Uterus (tissue), 4 donors: Measurements from ENCODE around the gene CACNA1C. TPM values are rescaled to one million over a fixed set of nuclear protein-coding genes. Genes with fewer than 3 reads are reported as not detected.
A peak's percentile ranks its signal among the peaks of the same experiment; 100 is the strongest.

Experiments
- DNase-seq, 2 donors: peaks; one replicate each; pipeline ENCODE4 v3.0.0-alpha.2; 2019 to 2020
- H3K27ac ChIP-seq, 2 donors: fragments of 200-600 bp; sonication (generic); 1 replicate in 1 of 2; 2 replicates in 1 of 2; pipeline ENCODE4 v1.5.1; 2016 to 2018
- H3K27me3 ChIP-seq, 2 donors: fragments of 200-600 bp; sonication (generic); one replicate each; pipeline ENCODE4 v1.5.1; 2018 to 2019; ENCODE audit warnings: control low read depth in 1 of 2
- H3K36me3 ChIP-seq, 2 donors: fragments of 200-600 bp; sonication (generic); one replicate each; pipeline ENCODE4 v1.5.1; 2019; ENCODE audit warnings: control low read depth in 1 of 2
- H3K4me1 ChIP-seq, 2 donors: fragments of 200-600 bp; sonication (generic); one replicate each; pipeline ENCODE4 v1.5.1; 2018 to 2019; ENCODE audit warnings: control low read depth in 1 of 2
- H3K4me3 ChIP-seq, 2 donors: fragments of 200-600 bp; sonication (generic); 1 replicate in 1 of 2; 2 replicates in 1 of 2; pipeline ENCODE4 v1.5.1; 2018 to 2019; ENCODE audit warnings: mild to moderate bottlenecking in 1 of 2
- H3K9me3 ChIP-seq, 2 donors: fragments of 200-600 bp; sonication (generic); one replicate each; pipeline ENCODE4 v1.5.1; 2019; ENCODE audit warnings: control low read depth in 1 of 2
- POLR2A ChIP-seq, 2 donors: fragments of 450-650 bp; IDR thresholded peaks; one replicate each; pipeline ENCODE4 v1.6.1; 2016; ENCODE audit warnings: antibody characterized with exemption in 2 of 2, mild to moderate bottlenecking in 1 of 2, moderate library complexity in 1 of 2
- intact Hi-C: fragments of 100-400 bp; cut with DNase I; formaldehyde crosslinking; loops from one replicate; pipeline ENCODE4 v1.15.1; 2023; ENCODE audit warnings: low total_unique reads
- total RNA-seq, 4 donors: library from RNA; depleted of rRNA in 3 of 4; stranded (reverse); fragments of >200 nt in 3 of 4; gene quantifications; one replicate each; pipeline versions ENCODE4 v1.1.0 to v1.2.4, GENCODE V29; 2014 to 2023
- TF ChIP-seq, protein P1 (sequence below), 4 experiments: fragments of 200-600 bp in 2 of 4; fragments of 450-650 bp in 2 of 4; sonication (generic) in 2 of 4; IDR thresholded peaks; one replicate each; pipeline ENCODE4 v1.5.1; 2016 to 2019; ENCODE audit warnings: antibody characterized with exemption in 4 of 4, mild to moderate bottlenecking in 2 of 4, moderate library complexity in 1 of 4
- donor health status: DM: yes; HTN: yes; CAD: no.

CACNA1C gene
- total RNA-seq, 4 donors from 2014 or later: 15.9 to 121 (median 32.1) TPM

GRCh38 chr12:2583091-2583497 is 530.3 kb downstream of the CACNA1C start:
- Histone ChIP-seq H3K4me1 (peaks cover 0 to 7% of the 10 kb centered on the region in 2 donors), H3K36me3 (no peaks in the 10 kb centered on the region), H3K4me3 (no peak overlapping the region), H3K27ac (peak overlapping the region; percentile 35 to 52), H3K9me3 (no peaks in the 10 kb centered on the region), H3K27me3 (no peaks in the 10 kb centered on the region)
- DNase-seq: peak; percentile 56 to 77
- TF ChIP-seq POLR2A (IDR thresholded peaks at IDR 0.05): no peak
- TF ChIP-seq, protein P1, sequence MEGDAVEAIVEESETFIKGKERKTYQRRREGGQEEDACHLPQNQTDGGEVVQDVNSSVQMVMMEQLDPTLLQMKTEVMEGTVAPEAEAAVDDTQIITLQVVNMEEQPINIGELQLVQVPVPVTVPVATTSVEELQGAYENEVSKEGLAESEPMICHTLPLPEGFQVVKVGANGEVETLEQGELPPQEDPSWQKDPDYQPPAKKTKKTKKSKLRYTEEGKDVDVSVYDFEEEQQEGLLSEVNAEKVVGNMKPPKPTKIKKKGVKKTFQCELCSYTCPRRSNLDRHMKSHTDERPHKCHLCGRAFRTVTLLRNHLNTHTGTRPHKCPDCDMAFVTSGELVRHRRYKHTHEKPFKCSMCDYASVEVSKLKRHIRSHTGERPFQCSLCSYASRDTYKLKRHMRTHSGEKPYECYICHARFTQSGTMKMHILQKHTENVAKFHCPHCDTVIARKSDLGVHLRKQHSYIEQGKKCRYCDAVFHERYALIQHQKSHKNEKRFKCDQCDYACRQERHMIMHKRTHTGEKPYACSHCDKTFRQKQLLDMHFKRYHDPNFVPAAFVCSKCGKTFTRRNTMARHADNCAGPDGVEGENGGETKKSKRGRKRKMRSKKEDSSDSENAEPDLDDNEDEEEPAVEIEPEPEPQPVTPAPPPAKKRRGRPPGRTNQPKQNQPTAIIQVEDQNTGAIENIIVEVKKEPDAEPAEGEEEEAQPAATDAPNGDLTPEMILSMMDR (IDR thresholded peaks at IDR 0.05): peak; percentile 76 to 97 (median 95)
- intact Hi-C loops: loop anchor here (10.0 kb wide), 2 partner anchors 528 to 788 kb away; partner anchors contain the start of gene CACNA1C

DNA sequence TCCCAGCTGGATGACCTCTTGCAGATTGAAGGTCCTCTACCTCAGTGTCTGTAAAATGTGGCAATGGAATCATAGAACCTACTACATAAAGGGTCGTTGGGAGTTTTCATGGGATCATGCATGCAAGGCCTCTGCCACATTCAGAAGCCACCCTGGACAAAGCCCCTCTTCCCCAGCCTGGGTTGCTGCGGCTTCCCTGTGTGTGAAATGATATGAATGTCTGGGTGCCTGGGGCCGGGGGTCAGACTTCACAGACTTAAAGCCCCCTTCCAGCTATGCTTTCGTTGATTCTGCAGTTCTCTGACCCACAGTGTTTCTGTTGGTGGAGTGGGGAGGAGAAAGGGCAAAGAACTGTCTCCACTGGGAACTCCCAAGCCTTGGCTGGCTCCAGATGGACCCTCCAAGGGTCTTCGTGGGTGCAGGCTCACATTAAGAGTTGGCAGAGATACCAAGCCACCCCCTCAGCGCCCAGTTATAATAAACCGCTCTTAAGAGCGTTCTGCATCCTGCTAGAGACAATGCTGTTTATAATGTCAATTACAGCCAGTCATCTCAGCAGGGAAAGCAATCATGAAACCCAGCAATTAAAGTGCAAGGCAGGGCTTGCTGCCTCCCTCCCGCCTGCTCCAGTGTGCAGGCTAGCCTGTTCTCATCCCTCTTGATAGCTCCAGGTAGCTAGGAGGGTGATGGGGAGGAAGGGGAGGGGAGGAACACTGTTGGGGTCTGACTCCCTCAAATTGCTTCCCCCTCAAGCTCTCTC is 531.0 kb downstream of the CACNA1C start:
- intact Hi-C loops: loop anchor here (10.0 kb wide), 2 partner anchors 529 to 789 kb away; partner anchors contain the start of gene CACNA1C
- TF ChIP-seq, protein P1 (IDR thresholded peaks at IDR 0.05): no peak
- no peak for TF ChIP-seq POLR2A (IDR thresholded peaks at IDR 0.05)
- H3K36me3 ChIP-seq: no peaks in the 10 kb centered on the region

GRCh38 chr12:2586156-2587038 is 533.6 kb downstream of the CACNA1C start:
- no peak for DNase-seq
- intact Hi-C loops: loop anchor here (10.0 kb wide), 2 partner anchors 532 to 792 kb away; partner anchors contain the start of gene CACNA1C
- TF ChIP-seq, protein P1 (IDR thresholded peaks at IDR 0.05): no peak
- TF ChIP-seq POLR2A (IDR thresholded peaks at IDR 0.05): no peak
- Histone ChIP-seq H3K36me3 (no peaks in the 10 kb centered on the region), H3K27me3 (no peaks in the 10 kb centered on the region), H3K27ac (no peak overlapping the region), H3K9me3 (no peaks in the 10 kb centered on the region), H3K4me3 (no peak overlapping the region), H3K4me1 (peaks cover 0 to 7% of the 10 kb centered on the region in 2 donors)

More for the DNA sequence above, 531.0 kb downstream of the CACNA1C start:
- Histone ChIP-seq H3K4me3 (no peak overlapping the region), H3K9me3 (no peaks in the 10 kb centered on the region), H3K27ac (peak overlapping the region; percentile 17 to 52), H3K4me1 (peaks cover 0 to 7% of the 10 kb centered on the region in 2 donors), H3K27me3 (no peaks in the 10 kb centered on the region)
- DNase-seq: no peak

DNA sequence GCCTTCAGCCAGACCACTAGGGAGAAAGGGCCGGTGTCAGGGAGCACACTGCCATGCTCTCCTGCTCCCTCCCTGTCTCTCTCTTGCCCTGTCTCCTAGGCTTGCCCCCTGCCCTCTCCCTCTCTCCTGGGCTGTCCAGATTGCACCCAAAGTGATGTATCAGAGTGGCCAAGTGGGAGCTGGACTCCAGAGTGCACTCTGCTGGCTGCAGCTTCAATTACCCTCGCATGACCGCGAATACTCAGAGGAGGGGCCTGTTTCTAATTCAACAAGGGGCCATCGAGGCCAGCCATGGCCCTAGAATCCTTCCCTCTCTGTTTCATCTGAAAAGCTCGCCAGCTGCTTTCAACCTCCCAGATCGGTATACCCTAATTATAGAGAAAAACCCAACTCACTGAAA is 535.6 kb downstream of the CACNA1C start:
- intact Hi-C loops: loop anchor here (10.0 kb wide), 2 partner anchors 534 to 794 kb away; partner anchors contain the start of gene CACNA1C
- H3K27ac ChIP-seq: no peak overlapping the region
- no peaks in the 10 kb centered on the region for H3K27me3 ChIP-seq
- no peaks in the 10 kb centered on the region for H3K9me3 ChIP-seq
- TF ChIP-seq, protein P1 (IDR thresholded peaks at IDR 0.05): no peak
- no peak for TF ChIP-seq POLR2A (IDR thresholded peaks at IDR 0.05)
- peaks cover 0 to 1% of the 10 kb centered on the region in 2 donors for H3K4me1 ChIP-seq
- H3K4me3 ChIP-seq: no peak overlapping the region
- no peaks in the 10 kb centered on the region for H3K36me3 ChIP-seq
- DNase-seq: no peak
